Parathyroid adenoma (tissue), 2 donors: ENCODE data around the gene SETD1A.

Experiments
- H2AFZ ChIP-seq: fragments of 300-600 bp; sonication (generic); one replicate; pipeline ENCODE4 v1.7.0; 2017; ENCODE audit warnings: antibody characterized with exemption, mild to moderate bottlenecking
- H3K27ac ChIP-seq: fragments of 300-600 bp; sonication (generic); one replicate; pipeline ENCODE4 v1.7.0; 2017
- H3K27me3 ChIP-seq: fragments of 300-600 bp; sonication (generic); one replicate; pipeline ENCODE4 v1.7.0; 2017; ENCODE audit warnings: low read length; ENCODE audit not compliant: control insufficient read depth, insufficient read depth
- H3K36me3 ChIP-seq: fragments of 300-600 bp; sonication (generic); one replicate; pipeline ENCODE4 v1.7.0; 2017; ENCODE audit warnings: low read length; ENCODE audit not compliant: control insufficient read depth, insufficient read depth
- H3K4me1 ChIP-seq: fragments of 300-600 bp; sonication (generic); one replicate; pipeline ENCODE4 v1.7.0; 2017; ENCODE audit warnings: control low read depth
- H3K4me2 ChIP-seq: fragments of 300-600 bp; sonication (generic); one replicate; pipeline ENCODE4 v1.7.0; 2017; ENCODE audit warnings: low read length
- H3K4me3 ChIP-seq: fragments of 300-600 bp; sonication (generic); one replicate; pipeline ENCODE4 v1.7.0; 2017; ENCODE audit warnings: low read depth, low read length
- H3K79me2 ChIP-seq: fragments of 300-600 bp; sonication (generic); one replicate; pipeline ENCODE4 v1.7.0; 2017; ENCODE audit warnings: control low read depth
- H3K9ac ChIP-seq: fragments of 300-600 bp; sonication (generic); one replicate; pipeline ENCODE4 v1.7.0; 2017; ENCODE audit warnings: mild to moderate bottlenecking
- H3K9me3 ChIP-seq: fragments of 300-600 bp; sonication (generic); one replicate; pipeline ENCODE4 v1.7.0; 2017; ENCODE audit warnings: low read length; ENCODE audit not compliant: control insufficient read depth
- CTCF ChIP-seq: fragments of 300-600 bp; sonication (generic); IDR thresholded peaks from one replicate; pipeline ENCODE4 v1.7.0; 2017; ENCODE audit warnings: antibody characterized with exemption, mild to moderate bottlenecking
- donor health status: primary hyperparathyroidism.

SETD1A gene

GRCh38 chr16:30983898-30984610 is 26.5 kb downstream of the SETD1A start:
- H3K4me3 ChIP-seq, result no peak overlapping the region
- H3K36me3 ChIP-seq, result no peaks in the 10 kb centered on the region
- H3K79me2 ChIP-seq, result no peaks in the 10 kb centered on the region
- H3K9ac ChIP-seq, result no peak overlapping the region
- no peak overlapping the region for H2AFZ ChIP-seq
- no peaks in the 10 kb centered on the region for H3K27me3 ChIP-seq
- H3K9me3 ChIP-seq, result no peaks in the 10 kb centered on the region
- peaks cover 4% of the 10 kb centered on the region for H3K4me1 ChIP-seq
- no peak overlapping the region for H3K4me2 ChIP-seq
- TF ChIP-seq CTCF, result no peak
- H3K27ac ChIP-seq, result no peak overlapping the region

DNA sequence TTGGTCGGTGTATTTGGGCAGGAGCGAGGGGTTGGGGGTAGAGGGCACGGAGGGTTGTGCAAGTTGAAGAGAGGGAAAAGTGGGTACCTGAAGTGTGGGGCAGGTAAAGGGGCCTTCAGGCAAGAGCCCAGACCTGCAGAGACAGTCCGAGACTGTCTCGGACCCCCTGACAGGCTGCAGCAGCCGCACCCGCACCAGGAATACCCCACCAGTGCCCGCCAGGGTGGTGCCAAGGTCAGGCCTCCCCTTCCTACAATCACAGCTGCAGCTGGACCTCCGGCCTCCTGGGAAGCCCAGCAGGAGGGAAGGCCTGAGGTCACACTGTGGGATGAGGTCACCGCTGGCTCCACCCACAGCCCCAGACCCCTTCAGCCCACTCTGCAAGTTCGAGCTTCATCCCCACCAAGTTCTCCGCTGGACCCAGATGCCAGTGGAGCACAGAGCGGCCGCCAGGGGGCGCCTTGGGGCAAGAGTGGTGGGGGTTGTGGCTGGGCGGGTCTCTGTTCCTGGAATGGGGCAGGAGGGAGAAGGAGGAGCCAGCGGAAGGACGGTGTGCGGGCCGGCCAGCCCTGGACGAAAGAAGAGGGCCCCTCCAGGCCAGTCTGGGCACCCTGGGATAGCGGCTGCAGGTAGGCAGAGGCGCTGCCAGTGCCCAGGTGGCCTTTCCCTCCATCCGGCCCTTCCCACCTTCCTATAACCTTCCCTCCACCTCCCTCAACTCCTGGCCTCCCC is 27.3 kb downstream of the SETD1A start, which contains the start of gene HSD3B7:
TSS of gene HSD3B7 (plus strand) at position 539 of the 732 bp plus-strand sequence. CDS start 452 bp downstream, outside the sequence.
- Histone ChIP-seq H3K27ac (no peak within 1 kb of the TSS), H3K9me3 (no peaks in the 10 kb centered on the region), H3K4me3 (peak within 1 kb of the TSS; percentile 52), H3K4me1 (peaks cover 4% of the 10 kb centered on the region), H3K27me3 (no peaks in the 10 kb centered on the region), H2AFZ (peak within 1 kb of the TSS; percentile 82), H3K79me2 (no peaks in the 10 kb centered on the region), H3K9ac (no peak within 1 kb of the TSS), H3K4me2 (peak within 1 kb of the TSS; percentile 74), H3K36me3 (no peaks in the 10 kb centered on the region)
- peak; percentile 98 for TF ChIP-seq CTCF

- no peak overlapping the region for H3K9ac ChIP-seq
- H3K4me2 ChIP-seq, result peak overlapping the region; percentile 74
- no peaks in the 10 kb centered on the region for H3K27me3 ChIP-seq
- TF ChIP-seq CTCF, result no peak
- no peak overlapping the region for H3K27ac ChIP-seq
- H3K36me3 ChIP-seq, result no peaks in the 10 kb centered on the region
- peaks cover 4% of the 10 kb centered on the region for H3K4me1 ChIP-seq
- H3K79me2 ChIP-seq, result no peaks in the 10 kb centered on the region
- peak overlapping the region; percentile 82 for H2AFZ ChIP-seq
- H3K9me3 ChIP-seq, result no peaks in the 10 kb centered on the region
- H3K4me3 ChIP-seq, result peak overlapping the region; percentile 52
Measured at GRCh38 chr16:30985401-30986128, 28.0 kb downstream of the SETD1A start.

DNA sequence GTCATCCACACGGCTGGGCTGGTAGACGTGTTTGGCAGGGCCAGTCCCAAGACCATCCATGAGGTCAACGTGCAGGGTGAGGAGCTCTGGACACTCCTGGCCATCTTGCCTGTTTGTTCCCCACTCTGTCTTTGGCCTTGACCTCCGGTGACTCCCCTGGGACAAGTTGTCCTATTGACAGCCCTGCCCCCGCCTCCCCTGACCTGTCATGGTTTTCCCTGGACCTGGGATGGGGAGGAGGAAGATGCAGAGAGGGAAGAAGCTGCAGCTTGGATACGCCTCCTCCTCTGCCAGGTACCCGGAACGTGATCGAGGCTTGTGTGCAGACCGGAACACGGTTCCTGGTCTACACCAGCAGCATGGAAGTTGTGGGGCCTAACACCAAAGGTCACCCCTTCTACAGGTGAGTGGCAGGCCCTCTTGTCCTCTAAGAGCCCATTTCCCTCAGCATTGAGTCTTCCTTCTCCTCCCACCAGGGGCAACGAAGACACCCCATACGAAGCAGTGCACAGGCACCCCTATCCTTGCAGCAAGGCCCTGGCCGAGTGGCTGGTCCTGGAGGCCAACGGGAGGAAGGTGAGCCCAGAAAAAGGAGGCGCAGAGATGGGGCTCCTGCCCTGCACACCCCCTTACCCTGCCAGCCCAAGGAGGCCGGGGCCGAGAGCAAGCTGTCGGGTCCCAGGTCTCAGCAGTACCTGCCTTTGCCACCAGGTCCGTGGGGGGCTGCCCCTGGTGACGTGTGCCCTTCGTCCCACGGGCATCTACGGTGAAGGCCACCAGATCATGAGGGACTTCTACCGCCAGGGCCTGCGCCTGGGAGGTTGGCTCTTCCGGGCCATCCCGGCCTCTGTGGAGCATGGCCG is 28.8 kb downstream of the SETD1A start:
- no peak overlapping the region for H3K4me3 ChIP-seq
- H3K27me3 ChIP-seq, result no peaks in the 10 kb centered on the region
- no peaks in the 10 kb centered on the region for H3K36me3 ChIP-seq
- no peak for TF ChIP-seq CTCF
- no peak overlapping the region for H3K9ac ChIP-seq
- peaks cover 4% of the 10 kb centered on the region for H3K4me1 ChIP-seq
- H3K4me2 ChIP-seq, result no peak overlapping the region
- H3K9me3 ChIP-seq, result no peaks in the 10 kb centered on the region
- no peaks in the 10 kb centered on the region for H3K79me2 ChIP-seq
- H3K27ac ChIP-seq, result no peak overlapping the region
- no peak overlapping the region for H2AFZ ChIP-seq
